Subcutaneous abdominal adipose tissue (tissue), 5 donors: ENCODE data around the gene NEDD4L.

ENCODE experiments used
- H3K27ac ChIP-seq: one replicate; pipeline ENCODE4 v1.7.0; 2013; ENCODE audit warnings: low read depth, mild to moderate bottlenecking, inconsistent platforms, low read length, moderate library complexity
- H3K27me3 ChIP-seq, 5 donors: one replicate each; pipeline ENCODE4 v1.7.0; 2013; ENCODE audit warnings: low read length in 5 of 5, inconsistent platforms in 1 of 5; ENCODE audit not compliant: control insufficient read depth in 5 of 5, insufficient read depth in 4 of 5
- H3K36me3 ChIP-seq, 5 donors: one replicate each; pipeline ENCODE4 v1.7.0; 2013; ENCODE audit warnings: low read length in 5 of 5; ENCODE audit not compliant: control insufficient read depth in 5 of 5, insufficient read depth in 5 of 5
- H3K4me1 ChIP-seq, 5 donors: one replicate each; pipeline ENCODE4 v1.7.0; 2013; ENCODE audit warnings: low read length in 5 of 5, mild to moderate bottlenecking in 3 of 5, moderate library complexity in 1 of 5; ENCODE audit not compliant: control insufficient read depth in 5 of 5, insufficient read depth in 5 of 5
- H3K4me3 ChIP-seq, 5 donors: one replicate each; pipeline ENCODE4 v1.7.0; 2013; ENCODE audit warnings: low read length in 5 of 5, low read depth in 1 of 5
- H3K9ac ChIP-seq, 5 donors: one replicate each; pipeline ENCODE4 v1.7.0; 2013; ENCODE audit warnings: low read length in 5 of 5, mild to moderate bottlenecking in 4 of 5, moderate library complexity in 3 of 5
- H3K9me3 ChIP-seq, 5 donors: one replicate each; pipeline ENCODE4 v1.7.0; 2013; ENCODE audit warnings: low read length in 5 of 5; ENCODE audit not compliant: control insufficient read depth in 5 of 5
- donor health status: healthy.
- donor health status: healthy.
- donor health status: healthy.
- donor health status: healthy.
- donor health status: healthy.

NEDD4L gene

DNA sequence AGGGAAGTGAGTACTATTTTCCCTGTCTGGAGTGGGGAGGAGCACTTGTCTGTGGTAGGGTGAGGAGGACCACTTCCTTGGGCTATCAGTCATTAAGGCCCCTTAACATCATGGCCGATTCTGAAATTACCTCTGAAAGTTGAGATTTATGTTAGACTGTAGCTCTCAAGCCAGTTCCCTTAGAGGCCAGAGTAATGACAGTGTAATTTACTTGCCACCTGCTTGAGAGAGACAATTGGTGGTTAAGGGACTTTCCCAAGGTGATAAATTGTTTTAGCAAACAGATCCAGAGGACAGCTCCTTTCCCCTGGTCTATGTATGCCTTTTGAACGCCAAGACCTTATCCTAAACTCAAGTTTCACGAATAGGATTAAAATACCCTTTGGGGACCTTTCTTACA is 56.1 kb downstream of the NEDD4L start:
- Histone ChIP-seq H3K9me3 (no peaks in the 10 kb centered on the region), H3K9ac (no peak overlapping the region), H3K27ac (no peak overlapping the region), H3K4me1 (peaks cover 0 to 30% (median 15%) of the 10 kb centered on the region in 5 donors), H3K36me3 (no peaks in the 10 kb centered on the region), H3K27me3 (no peaks in the 10 kb centered on the region), H3K4me3 (no peak overlapping the region)

DNA sequence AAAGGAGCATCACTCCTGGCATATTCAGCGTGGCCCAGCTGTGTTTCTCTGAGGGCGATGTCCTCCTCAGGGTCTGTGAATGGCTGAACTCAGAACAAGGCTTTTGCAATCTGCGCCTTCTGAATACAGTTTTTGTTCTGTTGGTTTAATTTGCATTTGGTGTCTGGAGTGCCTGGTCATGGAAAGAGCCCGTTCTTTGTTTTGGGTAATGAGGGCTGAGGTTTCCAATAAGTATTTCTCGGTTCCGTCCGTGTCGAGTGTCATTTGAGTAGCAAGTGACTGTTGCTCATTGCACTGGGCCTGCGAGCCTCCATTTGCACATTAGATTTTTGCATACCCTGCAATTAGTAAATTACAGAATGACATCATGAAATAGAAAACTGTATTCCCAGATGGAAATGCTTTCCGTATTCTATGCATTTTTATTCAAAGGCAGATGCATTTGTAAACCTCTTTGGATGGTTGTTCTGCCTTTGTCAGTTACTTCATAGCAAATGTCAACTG is 57.3 kb downstream of the NEDD4L start:
- H3K9me3 ChIP-seq = no peaks in the 10 kb centered on the region
- H3K4me3 ChIP-seq = no peak overlapping the region
- H3K36me3 ChIP-seq = no peaks in the 10 kb centered on the region
- no peaks in the 10 kb centered on the region for H3K27me3 ChIP-seq
- H3K4me1 ChIP-seq = peaks cover 0 to 22% (median 15%) of the 10 kb centered on the region in 5 donors
- H3K9ac ChIP-seq = no peak overlapping the region
- H3K27ac ChIP-seq = no peak overlapping the region

DNA sequence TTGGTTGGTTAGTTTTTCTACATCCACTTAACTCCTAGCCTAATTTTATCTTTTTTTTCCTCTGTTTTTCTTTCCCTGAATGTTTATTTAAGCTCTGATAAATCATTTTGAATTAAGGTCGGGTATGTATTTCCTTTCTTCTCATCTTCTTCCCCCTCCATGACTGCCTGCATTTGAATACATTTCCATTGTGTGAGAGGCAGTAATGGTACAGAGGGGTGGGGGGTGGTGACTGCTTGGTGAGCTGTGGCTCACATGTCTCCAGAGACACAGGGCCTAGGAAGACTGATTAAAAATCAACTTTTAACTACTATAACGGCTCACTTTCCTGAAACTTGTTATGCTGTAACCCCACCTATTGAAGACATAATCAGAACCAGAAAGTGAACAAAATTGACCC is 58.0 kb downstream of the NEDD4L start:
- Histone ChIP-seq H3K4me3 (no peak overlapping the region), H3K4me1 (peaks cover 0 to 16% (median 10%) of the 10 kb centered on the region in 5 donors), H3K27me3 (no peaks in the 10 kb centered on the region), H3K9me3 (no peaks in the 10 kb centered on the region), H3K36me3 (no peaks in the 10 kb centered on the region), H3K27ac (no peak overlapping the region), H3K9ac (no peak overlapping the region)

DNA sequence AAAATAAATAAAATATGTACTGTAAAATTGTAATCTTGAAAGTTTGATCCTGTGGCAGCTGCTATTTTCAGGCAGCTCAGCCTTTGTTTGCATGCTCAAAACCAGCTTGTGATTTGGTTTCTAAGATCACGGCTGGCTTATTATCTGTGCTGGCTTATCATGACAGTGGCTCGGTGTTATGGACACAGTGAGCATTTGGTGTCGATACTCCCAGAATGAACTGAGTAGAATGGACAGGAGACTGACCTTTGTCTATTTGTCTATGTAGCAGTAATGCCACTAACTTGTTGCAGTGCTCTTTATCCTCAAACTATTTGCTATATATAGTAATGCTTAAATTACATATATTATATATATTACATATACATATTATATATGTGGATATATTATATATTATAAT is 58.8 kb downstream of the NEDD4L start:
- Histone ChIP-seq H3K36me3 (no peaks in the 10 kb centered on the region), H3K27ac (no peak overlapping the region), H3K9me3 (no peaks in the 10 kb centered on the region), H3K4me1 (peaks cover 0 to 7% (median 5%) of the 10 kb centered on the region in 5 donors), H3K4me3 (no peak overlapping the region), H3K27me3 (no peaks in the 10 kb centered on the region), H3K9ac (no peak overlapping the region)

DNA sequence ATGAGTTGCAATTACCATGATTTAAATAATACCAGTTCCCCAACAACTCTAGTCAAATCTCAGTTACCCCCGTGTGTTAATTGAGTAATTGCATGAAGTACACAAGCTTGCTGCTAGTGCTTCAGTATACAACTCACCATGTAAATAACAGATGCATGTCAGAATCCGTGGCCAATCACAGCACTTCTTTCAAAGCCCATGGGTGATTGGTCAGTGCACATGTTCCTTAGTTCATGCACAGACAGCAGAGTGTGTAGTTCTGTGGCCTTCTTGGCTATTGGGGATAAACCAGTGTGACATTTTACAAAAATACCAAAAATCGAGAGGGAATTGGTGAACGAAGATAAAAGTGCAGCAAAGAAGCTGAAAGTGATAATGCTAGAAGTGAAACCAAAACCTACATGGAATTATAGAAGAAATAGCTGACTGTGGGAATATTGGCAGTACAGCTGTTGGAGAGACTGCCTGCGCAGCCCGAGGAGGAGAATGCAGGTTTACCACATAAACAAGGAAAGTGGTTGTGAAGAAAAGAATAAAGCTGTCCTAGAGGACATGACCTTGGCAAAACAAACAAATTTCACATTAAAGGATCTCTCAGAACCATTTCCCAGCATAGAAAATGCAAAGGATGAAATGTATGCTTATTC is 59.4 kb downstream of the NEDD4L start:
- no peaks in the 10 kb centered on the region for H3K36me3 ChIP-seq
- no peak overlapping the region for H3K9ac ChIP-seq
- H3K4me1 ChIP-seq = peaks cover 0 to 6% (median 5%) of the 10 kb centered on the region in 5 donors

DNA sequence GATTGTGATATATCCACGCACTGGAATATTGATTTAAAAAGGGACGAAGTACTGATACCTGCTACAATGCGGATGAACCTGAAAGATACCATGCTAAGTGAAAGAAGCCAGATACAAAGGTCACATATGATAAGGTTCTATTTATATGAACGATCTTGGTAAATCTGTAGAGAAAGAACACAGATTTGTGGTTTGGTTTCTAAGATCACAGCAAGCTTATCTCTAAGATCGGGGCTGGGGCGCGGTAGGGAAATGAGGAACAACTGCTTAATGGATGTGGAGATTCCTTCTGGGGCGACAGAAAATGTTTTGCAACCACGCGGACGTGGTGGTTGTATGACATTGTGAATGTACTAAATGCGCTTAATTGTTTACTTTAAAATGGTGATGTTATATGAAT is 60.1 kb downstream of the NEDD4L start:
- H3K4me3 ChIP-seq = no peak overlapping the region
- no peak overlapping the region for H3K9ac ChIP-seq
- H3K27me3 ChIP-seq = no peaks in the 10 kb centered on the region
- H3K4me1 ChIP-seq = peaks cover 0 to 6% (median 5%) of the 10 kb centered on the region in 5 donors
- H3K27ac ChIP-seq = no peak overlapping the region
- H3K9me3 ChIP-seq = no peaks in the 10 kb centered on the region
- H3K36me3 ChIP-seq = no peaks in the 10 kb centered on the region

More for the DNA sequence above, 59.4 kb downstream of the NEDD4L start:
- Histone ChIP-seq H3K27ac (no peak overlapping the region), H3K27me3 (no peaks in the 10 kb centered on the region), H3K4me3 (peak overlapping the region in 1 of 5 donors; percentile 15), H3K9me3 (no peaks in the 10 kb centered on the region)

DNA sequence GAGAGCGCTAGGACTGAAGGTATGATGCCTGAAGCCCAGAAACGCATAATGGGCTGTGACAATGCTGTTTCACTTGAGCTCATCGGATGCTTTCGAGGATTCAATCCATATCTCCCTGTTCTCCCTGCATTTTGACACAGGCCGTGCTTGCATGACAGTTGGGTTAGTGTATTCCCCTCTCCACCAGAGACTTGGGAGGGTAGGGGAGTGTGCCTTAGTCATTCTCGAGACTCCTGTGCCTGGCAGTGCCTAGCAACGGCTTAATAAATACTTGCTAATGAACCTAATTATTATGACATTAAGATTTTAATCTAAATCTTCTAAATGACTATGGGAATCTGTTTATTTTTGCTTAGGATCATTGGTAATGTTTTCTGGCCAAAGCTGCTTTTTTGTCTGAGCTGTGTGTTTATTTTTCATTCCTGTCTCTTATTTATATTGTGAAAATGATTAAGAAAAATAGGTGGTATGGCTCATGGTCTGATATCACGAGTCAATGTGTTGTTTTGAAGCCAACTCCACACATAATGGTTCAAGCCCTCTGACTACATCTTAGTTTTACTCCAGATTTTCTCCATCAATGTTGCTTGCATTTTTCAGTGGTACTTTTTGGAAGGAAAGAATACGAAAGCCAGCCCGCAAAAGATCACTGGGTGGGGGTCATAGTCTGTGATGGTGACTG is 61.3 kb downstream of the NEDD4L start:
- H3K36me3 ChIP-seq = no peaks in the 10 kb centered on the region
- no peaks in the 10 kb centered on the region for H3K9me3 ChIP-seq
- H3K4me1 ChIP-seq = peaks cover 0 to 6% (median 5%) of the 10 kb centered on the region in 5 donors
- H3K4me3 ChIP-seq = no peak overlapping the region
- H3K9ac ChIP-seq = no peak overlapping the region
- H3K27me3 ChIP-seq = no peaks in the 10 kb centered on the region
- no peak overlapping the region for H3K27ac ChIP-seq

DNA sequence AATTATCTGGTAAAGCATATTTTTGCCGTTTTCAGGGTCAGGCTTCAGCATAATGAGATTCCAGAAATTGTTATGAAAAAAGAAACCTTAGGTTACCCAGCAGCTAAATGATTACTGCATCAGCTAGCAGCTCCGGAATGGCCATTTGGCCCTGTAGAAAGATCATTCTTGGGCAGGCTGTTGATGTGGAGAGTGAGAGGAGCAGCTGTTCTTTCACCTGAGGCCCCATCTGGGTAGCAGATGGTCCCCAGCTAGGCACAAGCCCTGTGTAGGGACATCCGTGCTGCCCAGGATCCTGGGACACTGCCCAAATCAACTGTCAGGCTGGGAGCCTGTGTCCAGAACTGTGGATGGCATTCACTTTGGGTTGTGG is 61.8 kb downstream of the NEDD4L start:
- Histone ChIP-seq H3K4me1 (peaks cover 0 to 6% (median 5%) of the 10 kb centered on the region in 5 donors), H3K27ac (no peak overlapping the region), H3K9ac (no peak overlapping the region), H3K9me3 (no peaks in the 10 kb centered on the region), H3K27me3 (no peaks in the 10 kb centered on the region), H3K36me3 (no peaks in the 10 kb centered on the region), H3K4me3 (no peak overlapping the region)

DNA sequence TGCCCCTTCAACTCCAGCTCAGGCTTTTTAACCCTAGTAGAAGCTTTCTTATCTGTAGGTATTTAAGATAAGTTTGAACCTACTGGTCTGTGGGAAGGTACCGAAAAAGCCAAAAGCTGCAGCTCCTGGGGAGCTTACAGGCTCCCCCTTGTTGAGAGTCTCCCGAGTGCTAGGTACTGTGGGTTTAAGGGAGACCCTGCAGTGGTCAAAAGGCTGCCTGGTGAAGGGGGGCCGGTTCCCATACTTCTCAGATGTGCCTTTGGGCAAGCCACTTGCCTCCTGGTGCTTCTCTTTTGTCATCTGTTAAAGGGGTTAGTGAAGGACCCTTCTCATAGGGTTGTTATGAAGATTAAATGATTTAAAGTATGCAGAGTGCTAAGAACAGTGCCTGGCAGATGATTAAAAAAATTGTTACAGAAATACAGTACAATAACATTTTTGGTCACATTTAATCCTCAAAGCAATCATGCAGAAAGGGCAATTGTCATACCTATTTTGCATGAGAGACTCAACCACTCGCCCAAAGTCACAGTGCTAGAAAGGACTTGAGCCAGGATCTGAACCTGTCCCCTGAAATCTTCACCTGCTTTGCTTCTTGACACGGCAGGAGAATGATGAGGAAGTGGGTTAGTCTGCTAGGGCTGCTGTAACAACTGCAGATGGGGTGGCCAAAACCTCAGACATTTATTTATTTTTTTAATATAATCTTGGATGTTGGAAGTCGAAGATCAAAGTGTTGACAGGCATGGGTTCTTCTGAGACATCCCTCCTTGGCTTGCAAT is 62.5 kb downstream of the NEDD4L start:
- H3K9ac ChIP-seq = no peak overlapping the region
- peaks cover 0 to 6% (median 5%) of the 10 kb centered on the region in 5 donors for H3K4me1 ChIP-seq
- no peaks in the 10 kb centered on the region for H3K9me3 ChIP-seq
- no peak overlapping the region for H3K4me3 ChIP-seq
- H3K36me3 ChIP-seq = no peaks in the 10 kb centered on the region
- no peak overlapping the region for H3K27ac ChIP-seq
- H3K27me3 ChIP-seq = no peaks in the 10 kb centered on the region

DNA sequence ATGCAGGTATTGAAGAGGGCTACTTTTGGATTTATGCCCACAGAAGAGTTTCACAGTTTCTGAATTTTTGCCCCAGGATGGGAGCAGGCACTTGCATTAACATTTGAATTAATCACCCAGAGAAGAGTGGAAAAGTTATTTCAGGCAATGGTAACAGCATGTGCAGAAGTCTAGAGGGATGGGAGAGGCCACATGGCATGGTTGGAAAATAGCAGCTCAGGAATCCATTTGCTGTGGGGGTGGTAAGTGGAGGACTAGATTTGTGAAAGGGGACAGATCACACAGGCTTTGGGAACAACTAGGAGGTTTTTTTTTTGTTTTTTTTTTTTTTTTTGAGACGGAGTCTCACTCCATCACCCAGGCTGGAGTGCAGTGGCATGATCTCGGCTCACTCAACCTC is 65.2 kb downstream of the NEDD4L start:
- no peaks in the 10 kb centered on the region for H3K9me3 ChIP-seq
- no peaks in the 10 kb centered on the region for H3K36me3 ChIP-seq
- H3K9ac ChIP-seq = no peak overlapping the region
- no peak overlapping the region for H3K27ac ChIP-seq
- H3K27me3 ChIP-seq = no peaks in the 10 kb centered on the region
- no peaks in the 10 kb centered on the region for H3K4me1 ChIP-seq
- H3K4me3 ChIP-seq = no peak overlapping the region
